GM19239 (cell line): ENCODE measurements around the gene NFKBIE.
A peak's percentile ranks its signal among the peaks of the same experiment; 100 is the strongest.

Experiments
- DNase-seq: peaks from one replicate; pipeline ENCODE4 v3.0.0; 2011; ENCODE audit warnings: low spot score; ENCODE audit not compliant: insufficient read length
- FAIRE-seq: peaks from 2 replicates; lab custom pipeline; 2011; peaks lifted over from hg19 to GRCh38; lab: Jason Lieb, UNC

NFKBIE gene

DNA sequence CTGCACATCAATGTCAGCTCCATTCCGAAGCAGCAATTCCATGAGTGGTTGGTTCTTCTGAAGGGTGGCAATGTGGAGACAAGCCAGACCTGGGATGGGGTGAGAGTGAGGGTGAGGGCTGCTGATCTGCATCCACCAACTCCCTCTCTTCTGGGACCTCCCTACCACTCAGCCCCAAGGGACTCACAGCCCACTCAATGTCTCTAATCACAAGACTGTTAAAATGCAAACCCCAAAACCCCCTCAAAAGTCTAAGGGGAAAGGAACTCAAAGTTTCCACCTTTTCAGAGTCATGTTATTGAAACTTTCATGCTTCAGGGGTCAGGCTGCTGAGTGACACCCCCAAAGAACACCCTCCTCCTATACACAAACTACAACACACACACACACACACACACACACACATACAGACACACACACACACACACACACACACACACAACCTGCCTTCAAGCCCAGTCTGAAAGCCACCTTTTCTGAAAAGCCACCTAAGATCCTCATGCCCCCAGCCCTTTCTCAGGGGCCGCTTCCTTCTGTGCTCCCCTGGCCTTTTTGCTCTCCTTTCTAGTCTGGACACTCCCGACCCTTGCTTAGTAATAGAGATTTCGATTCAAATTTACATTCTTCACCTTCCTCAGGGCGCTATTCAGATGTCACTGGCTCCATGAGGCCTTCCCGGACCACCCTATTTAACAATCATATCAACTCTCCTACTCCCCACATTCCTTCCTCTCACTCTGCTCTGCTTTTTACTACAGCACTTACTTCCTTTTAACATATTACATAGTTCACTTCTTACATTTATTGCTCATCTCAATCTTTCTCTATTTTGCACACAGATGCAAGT is 4.7 kb downstream of the NFKBIE start:
- no peak for FAIRE-seq
- DNase-seq = no peak

GRCh38 chr6:44260011-44260410 is 5.3 kb downstream of the NFKBIE start:
- DNase-seq (no peak), FAIRE-seq (no peak)

DNA sequence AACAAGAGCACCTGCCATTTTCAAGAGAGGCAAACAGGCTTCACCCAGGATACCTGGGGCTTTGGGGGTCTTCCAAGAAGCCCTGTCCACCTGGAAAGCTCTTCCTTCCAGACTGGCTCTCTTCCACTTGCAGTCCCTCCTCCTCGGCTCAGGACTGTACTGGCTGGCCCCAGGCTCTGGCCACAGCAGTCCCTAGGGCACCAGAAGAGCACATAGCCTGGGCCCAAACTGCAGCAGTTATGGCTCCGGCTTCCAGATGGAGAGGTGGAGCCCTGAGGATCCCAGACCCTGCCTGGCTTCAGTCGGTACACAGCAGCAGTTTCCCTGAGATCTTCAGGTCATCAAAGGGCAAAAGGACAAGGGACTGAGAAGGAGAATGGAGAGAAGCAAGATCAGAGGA is 6.4 kb downstream of the NFKBIE start:
- FAIRE-seq (no peak), DNase-seq (no peak)

DNA sequence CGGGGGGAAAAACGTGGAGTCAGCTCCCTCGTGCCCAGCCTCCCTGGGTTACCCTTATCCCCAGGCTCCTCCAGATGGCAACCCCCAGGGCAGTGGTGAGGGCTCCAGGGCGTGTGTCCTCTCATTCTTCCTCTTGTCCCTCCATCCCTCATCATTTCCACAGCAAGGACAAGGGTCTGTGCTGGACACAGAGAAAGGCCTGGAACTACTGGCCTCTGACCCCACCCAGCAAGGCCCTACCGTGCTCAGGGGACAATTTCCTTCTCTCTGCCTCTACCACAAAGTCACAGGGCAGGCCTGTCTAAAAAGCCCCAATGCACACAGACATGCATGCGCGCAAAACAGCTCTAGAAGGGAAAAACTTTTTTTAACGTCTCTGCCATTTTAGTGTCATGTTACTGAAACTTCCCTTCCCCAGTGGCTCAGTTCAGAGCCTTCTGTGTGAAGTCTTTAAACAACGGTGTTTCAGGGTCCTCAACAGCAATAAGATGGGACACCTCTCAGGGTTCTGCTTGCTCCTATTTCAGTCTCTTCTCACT is 7.0 kb downstream of the NFKBIE start:
- no peak for FAIRE-seq
- DNase-seq = no peak

DNA sequence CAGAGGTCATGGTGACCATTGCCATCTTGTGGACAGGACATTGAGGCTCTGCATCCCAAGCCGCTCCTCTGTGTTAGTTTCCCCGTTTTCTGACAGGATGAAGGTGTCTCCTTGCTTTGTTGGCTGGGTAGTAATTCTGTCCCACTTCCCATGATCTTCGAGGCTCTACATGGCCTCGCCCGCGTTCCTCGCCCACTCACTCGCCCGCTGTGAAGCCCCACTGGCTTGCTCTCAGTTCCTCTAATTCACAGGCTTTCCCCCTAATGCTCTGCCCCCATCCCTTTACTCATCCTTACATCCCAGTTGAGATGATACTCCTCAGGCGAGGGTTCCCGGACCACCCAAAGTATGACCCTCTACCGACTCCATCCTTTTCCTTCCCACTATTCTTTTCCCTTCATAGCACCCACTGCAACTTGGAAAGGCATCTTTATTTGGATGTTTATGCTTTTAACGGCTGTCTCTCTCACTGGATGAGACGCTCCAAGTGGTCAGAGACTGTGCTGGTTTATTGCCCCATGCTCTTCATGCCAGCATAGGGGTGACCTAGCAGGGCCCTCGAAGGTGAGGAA is 7.5 kb downstream of the NFKBIE start:
- FAIRE-seq = peak; percentile 72
- no peak for DNase-seq

DNA sequence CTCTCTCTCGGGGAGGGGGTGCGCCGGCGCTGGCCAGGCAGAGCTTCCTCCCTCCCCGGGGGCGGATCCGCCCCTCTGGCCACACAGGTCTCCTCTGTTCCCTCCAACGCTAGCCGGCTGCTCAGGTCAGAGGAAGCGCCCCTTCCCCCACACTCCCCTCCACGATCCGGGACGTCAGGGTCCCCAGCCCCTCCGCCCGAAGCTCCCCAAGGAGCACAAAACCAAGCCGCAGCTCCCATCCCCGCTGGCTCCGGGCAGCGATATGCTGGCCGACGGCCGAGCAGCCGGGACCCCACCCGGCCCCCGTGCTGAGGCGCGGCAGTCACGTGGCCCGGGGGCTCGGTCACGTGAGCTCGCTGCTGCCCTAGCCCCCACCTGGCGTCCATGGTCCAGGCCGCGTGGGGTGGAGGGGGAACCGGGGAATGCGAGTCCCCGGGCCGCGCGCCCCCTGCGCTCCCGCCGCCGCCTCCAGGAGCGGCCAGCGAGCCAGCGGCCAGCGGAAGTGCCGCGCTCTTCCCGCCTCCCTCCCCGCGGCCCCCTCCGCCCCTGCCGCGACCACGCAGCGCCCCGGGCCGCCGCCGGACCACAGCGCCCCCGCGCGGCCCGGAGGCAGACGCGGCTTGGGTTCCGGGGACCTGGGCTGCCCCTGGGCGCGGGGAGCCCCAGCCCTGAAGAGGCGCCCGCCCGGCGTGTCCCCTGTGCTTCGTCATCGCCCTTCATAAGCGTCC is 8.2 kb downstream of the NFKBIE start, which contains the start of gene SLC35B2:
TSS of gene SLC35B2 (minus strand) at position 504 of the 728 bp plus-strand sequence. CDS start at position 386, 118 bp downstream.
- DNase-seq (no peak), FAIRE-seq (no peak)

- DNase-seq (no peak), FAIRE-seq (no peak)
Measured at GRCh38 chr6:44256775-44257024, 8.7 kb downstream of the NFKBIE start.

- FAIRE-seq = no peak
- no peak for DNase-seq
Measured at GRCh38 chr6:44255871-44256774, 9.2 kb downstream of the NFKBIE start.

GRCh38 chr6:44255105-44255808 is 10.1 kb downstream of the NFKBIE start:
- no peak for FAIRE-seq
- no peak for DNase-seq

DNA sequence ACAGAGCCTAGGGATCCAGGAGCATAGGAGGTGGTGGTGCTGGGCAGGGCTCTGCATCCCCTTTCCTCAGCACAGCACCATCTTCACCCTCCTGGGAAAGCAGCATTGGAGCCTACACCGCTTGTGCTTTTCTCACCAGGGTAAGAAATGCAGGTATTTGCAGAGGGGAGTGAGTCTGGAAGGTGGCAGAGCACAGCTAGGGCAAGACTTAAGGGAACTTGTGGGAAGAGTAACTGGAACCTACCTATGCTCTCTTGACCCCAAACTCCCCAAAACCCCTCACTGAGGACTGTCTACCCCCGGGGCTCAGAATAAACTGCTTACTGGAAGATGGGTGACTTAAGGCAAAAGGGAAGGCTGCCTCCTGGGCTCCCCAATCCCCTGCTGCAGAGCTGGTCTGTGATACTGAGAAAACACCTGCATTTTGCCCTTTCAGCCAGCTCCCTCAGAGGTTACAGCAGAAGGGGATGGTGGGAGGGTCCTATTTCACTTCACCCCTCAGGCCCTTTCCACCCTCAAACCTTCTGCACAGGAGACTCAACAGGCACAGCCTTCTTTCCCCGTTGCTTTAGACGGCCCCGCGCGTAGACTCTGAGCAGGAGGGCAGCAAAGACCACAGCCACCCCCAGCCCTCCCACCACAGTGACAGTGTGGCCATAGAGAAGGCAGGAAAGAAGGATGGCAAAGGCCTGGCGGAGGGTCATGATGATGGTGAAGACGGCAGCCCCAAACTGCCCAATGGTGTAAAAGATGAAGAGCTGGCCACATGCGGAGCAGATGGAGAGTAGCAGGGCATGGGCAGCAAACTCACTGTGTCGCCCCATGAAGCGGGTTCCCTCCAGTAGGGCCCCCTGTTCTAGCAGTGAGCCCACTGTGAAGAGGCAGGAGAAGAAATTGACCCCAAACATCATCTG is 10.9 kb downstream of the NFKBIE start:
- FAIRE-seq (no peak), DNase-seq (no peak)

DNA sequence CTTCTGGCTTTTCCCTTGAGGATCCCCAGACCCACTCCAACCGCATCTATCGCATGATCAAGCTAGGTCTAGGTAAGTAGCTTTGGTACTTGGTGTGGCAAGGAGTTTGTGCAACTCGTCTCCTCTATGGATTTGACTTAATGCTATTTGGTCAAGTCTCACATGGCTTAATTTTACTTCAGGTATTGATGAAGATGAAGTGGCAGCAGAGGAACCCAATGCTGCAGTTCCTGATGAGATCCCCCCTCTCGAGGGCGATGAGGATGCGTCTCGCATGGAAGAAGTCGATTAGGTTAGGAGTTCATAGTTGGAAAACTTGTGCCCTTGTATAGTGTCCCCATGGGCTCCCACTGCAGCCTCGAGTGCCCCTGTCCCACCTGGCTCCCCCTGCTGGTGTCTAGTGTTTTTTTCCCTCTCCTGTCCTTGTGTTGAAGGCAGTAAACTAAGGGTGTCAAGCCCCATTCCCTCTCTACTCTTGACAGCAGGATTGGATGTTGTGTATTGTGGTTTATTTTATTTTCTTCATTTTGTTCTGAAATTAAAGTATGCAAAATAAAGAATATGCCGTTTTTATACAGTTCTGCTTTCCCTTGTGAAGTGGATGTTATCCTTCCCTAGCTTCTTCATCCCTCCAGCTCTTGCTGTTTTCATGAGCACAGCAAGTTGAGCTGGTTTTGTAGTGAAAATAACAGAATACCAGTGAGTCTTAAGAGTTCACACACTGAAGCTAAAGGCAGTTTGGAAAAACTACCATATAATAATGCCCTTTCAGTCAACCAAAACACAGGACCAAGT is 11.8 kb downstream of the NFKBIE start:
- FAIRE-seq (no peak), DNase-seq (no peak)

DNA sequence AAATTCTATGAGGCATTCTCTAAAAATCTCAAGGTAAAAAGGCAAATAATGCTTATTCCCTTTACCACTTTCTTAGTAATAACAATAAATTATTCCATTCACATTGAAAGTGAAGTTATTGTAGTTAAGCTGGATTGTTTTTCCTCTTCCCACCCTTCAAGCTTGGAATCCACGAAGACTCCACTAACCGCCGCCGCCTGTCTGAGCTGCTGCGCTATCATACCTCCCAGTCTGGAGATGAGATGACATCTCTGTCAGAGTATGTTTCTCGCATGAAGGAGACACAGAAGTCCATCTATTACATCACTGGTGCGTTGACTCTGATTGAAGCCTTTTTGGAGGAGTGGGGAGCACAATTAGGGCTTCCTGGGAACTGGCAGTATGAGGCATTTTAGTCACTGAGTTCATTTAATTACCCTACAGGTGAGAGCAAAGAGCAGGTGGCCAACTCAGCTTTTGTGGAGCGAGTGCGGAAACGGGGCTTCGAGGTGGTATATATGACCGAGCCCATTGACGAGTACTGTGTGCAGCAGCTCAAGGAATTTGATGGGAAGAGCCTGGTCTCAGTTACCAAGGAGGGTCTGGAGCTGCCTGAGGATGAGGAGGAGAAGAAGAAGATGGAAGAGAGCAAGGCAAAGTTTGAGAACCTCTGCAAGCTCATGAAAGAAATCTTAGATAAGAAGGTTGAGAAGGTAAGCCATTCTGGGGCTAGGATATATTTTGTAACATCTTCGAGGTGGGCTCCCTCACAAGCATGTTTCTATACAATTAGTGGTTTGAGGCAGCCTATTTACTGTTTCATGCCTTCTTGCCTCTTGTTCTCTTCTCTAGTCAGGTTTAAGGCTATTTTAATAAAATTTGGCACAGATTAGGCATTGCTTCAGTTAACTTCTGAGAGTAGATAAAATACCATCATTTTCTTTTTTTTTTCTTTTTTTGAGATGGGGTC is 13.5 kb downstream of the NFKBIE start:
- DNase-seq (no peak), FAIRE-seq (no peak)

DNA sequence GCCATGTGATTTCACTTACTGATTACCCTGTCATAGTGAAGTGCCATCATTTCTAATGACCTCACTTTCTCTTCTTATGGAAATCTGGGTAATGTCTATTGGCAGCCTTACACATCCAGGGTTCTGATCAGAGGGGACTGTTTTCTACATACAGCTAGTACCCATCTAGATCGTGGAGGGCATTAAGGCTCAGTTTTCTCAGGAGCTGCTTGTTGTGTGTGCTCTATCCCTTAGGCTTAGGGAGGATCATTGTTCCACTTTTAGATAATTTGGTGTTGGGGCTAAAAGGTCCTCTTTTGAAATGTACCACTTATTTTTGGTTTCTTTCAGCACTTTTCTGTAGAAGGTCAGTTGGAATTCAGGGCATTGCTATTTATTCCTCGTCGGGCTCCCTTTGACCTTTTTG is 14.6 kb downstream of the NFKBIE start:
- FAIRE-seq = no peak

GRCh38 chr6:44250067-44250717 is 15.2 kb downstream of the NFKBIE start:
- DNase-seq (no peak), FAIRE-seq (no peak)

More for the DNA sequence above, 14.6 kb downstream of the NFKBIE start:
- no peak for DNase-seq

GRCh38 chr6:44249082-44249748 is 16.1 kb downstream of the NFKBIE start:
- no peak for FAIRE-seq
- DNase-seq = no peak

DNA sequence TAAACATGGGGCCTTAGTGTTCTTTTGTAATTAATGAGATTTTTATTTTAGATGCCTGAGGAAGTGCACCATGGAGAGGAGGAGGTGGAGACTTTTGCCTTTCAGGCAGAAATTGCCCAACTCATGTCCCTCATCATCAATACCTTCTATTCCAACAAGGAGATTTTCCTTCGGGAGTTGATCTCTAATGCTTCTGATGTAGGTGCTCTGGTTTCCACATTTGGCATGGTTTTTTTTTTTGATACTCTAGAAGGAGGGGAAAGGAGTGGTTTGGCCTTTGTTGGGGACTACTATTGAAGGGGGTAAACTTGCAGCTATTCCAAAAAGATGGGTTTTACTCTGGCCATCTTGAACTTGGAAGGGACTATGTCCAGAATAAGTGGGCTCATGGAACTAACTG is 16.8 kb downstream of the NFKBIE start:
- no peak for DNase-seq
- FAIRE-seq = no peak
